ENCODE results near the gene CACNA1H. TPM values are rescaled to one million over a fixed set of nuclear protein-coding genes. Genes with fewer than 3 reads are reported as not detected.

CACNA1H gene
- polyA plus RNA-seq, 5 donors: 3.1 to 9.3 (median 4.7) TPM

DNA sequence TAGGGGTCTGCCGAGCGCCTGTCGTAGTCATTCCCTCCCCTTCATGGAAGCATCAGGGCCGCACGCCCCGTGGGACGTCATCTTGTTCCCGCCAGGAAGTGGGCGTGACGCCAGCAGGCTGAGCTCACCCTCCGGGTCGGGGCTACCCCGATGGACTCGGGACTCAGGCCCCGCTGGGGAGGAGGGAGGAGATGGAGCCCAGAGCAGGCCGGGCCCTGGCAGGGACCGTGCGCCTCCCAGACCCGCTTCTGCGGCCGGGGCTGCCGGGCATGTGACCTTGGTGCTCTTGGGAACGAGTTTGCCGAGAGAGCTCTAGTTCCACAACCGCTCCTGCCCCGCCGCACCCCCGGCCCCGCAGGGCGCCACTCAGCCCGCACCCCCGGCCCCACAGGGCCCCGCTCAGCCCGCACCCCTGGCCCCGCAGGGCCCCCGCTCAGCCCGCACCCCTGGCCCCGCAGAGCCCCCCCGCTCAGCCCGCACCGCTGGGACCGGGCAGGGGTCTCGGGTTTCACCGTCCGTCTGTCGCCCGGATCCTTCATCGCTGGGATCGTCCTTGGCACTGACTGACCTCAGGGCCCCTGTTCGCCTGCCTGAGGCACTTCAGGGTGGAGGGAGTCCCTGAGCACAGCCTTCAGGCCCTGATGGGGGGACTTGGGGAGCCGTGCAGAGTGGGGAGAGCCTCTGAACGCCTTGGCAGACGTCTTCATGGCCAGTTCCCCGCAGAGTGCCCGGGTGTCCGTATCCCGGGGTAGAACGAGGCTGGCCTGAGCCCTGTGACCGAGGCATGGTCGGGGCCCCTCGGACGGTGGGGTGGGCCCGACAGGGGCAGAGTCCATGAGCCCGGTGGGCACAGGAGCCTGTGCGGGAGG is 5.8 kb downstream of the CACNA1H start:
- no peak for DNase-seq

GRCh38 chr16:1159325-1159972 is 6.5 kb downstream of the CACNA1H start:
- no peak for DNase-seq

- DNase-seq: no peak
Observed at GRCh38 chr16:1159973-1160772, 7.3 kb downstream of the CACNA1H start.

DNA sequence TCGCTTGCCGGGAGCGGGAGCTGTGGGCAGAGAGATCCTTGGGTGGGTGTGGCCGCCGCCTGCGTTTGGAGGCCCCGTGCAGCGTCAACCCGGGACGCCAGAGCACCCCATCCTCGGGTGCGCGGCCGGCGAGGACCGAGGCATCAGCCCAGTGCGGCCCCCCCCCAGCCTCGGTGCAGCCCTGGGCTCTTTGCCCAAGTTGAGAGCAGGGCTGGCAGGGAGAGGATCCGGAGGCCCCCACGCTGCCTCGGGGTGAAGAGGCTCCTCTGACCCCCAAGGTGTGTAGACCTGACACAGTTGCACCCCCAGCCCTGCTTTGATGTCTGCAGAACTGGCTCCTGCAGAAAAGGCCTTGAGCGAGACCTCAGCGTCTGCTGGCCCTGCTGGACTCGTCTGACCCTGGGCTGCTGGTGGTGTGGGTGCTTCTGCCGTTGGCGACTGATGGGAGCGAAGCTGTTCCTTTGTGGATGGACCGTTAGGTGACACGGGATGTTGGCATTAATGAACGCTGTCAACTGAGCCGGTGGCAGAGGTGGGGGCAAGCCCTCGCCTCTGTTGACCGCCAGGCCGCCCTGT is 8.0 kb downstream of the CACNA1H start:
- no peak for DNase-seq

DNA sequence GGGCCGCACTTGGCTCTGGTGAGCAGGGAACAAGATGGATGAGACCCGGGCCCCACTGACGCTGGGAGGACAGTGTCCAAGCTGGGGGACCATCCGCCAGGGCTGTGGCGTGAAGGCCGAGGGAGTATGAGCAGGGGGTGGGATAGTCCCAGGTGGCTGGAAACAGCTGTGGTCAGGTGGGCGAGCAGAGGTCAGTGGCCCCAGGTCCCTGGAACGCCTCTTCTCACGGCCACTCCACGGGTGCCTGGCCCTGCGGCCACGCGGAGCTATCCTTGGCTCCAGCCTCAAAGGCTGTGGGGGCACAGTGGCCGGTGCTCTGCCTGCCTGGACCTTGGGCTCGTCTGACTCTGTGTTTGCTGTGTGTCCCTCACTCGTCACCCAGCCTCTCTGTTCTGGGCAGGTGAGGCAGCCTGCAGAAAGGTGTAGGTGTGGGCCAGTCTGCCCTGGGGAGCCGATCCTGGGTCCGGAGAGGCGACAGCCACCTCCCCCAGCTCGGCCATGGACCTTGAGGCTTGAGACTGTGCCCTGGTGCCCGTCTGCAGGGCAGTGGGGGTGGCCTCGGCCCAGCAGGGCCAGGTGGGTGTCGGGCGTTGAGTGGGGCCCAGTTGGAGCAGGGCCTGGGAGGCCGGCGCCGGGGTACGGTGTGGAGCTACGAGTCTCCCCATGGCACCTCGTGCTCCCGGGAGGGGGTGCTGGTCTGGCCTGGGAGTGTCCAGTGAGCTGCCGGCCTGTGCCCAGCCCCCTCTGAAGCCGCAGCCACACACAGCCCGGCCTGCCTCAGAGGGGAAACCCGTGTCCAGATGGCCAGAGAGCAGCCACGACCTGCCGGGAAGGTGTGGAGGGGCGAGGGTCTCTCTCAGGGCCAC is 10.0 kb downstream of the CACNA1H start:
- DNase-seq: no peak

GRCh38 chr16:1163567-1164055 is 10.7 kb downstream of the CACNA1H start:
- no peak for DNase-seq

GRCh38 chr16:1164382-1164781 is 11.5 kb downstream of the CACNA1H start:
- no peak for DNase-seq

DNA sequence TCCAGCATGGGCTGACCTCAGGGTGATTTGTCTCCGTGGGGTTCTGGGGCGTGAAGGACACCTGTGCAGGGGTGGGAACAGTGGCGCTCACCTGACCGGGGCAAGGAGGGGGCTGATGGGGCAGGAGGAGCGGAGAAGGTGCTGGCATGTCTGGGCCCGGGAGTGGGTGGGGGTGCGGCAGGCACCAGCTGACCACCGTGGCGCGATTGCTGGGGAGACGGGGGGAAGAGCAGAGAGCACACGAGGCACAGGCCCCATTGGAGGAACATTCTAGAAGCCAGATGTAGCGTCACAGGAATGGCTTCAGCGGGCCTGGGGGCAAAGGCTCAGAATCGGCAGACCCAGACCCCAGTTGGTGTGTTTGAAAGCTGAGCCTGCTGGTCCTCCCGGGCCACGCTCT is 12.1 kb downstream of the CACNA1H start:
- no peak for DNase-seq

DNA sequence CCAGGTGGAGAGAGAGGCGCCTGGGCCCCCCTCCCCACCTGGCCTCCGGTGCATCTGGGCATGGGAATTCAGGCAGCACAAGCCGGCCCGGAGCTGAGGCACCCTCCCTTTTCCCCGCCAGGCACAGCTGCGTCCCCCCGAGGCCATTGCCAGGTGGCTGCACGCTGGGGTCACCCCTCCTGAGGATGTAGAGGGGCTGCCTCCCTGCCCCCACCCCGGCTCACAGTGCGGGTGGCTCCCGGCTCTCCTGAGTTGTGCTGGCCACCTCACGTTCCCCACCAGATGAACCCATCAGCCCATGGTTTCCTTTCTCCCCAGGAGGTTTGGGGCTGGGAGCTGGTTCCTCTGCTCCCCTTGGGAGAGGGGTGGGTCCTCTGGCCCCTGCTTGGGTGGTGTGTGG is 12.6 kb downstream of the CACNA1H start:
- DNase-seq: no peak

DNA sequence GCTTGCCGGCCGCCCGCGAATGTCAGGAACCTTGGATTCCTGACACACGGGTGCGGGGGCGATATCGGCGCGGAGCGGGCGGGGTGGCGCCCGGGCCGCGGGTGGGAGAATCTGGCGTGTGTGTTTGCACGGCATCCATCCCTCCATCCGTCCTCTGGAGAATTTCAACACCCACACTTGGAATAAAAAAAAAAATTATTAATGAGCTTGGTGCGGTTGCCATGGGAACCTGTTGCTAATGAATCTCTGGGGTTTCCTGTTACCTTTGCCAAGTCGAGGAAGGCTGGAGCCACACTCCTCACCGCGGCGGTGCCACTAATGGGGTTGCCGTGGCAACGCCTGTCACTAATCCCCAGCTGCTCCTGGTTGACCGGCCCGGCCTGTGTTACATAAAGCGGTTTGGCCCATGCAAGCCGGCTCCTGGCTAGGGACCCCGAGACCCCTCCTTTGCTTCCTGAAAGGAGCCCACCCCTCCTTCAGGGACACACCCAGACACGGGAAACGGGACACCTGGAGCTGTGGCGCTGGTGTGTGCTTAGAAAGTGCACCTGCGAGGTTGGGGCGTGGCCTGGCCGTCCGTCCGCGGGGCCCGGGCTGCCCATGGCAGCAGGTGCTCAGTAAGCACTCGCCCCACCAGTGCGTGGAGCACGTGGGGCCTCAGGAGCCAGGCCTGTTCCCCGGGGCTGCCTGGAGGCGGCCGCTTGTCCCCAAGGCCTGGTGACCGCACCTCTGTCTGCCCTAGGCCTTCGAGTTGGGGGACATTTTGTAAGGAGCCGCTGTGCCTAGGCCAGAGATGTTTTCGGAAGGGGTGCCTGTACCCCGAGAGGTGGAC is 14.6 kb downstream of the CACNA1H start:
- no peak for DNase-seq

DNA sequence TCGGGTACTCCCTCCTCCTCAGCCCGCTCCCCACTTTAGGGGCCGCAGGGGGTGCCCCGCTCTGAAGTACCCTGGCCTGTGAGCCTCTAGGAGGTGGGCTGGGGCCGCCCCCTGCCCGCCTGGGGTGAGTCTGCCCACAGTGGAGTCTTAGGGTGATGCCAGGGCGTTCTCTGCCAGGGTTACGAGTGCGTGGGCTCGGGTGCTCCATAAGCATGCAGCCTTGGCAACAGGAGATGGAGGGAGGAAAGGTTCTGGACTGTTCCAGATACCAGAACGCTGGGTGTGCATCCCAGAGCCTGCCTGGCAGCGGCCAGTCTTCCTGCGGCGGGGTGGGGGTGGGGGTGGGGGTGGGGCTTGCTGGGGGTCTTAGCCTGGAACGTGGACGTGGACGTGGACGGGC is 15.9 kb downstream of the CACNA1H start:
- DNase-seq: no peak

DNA sequence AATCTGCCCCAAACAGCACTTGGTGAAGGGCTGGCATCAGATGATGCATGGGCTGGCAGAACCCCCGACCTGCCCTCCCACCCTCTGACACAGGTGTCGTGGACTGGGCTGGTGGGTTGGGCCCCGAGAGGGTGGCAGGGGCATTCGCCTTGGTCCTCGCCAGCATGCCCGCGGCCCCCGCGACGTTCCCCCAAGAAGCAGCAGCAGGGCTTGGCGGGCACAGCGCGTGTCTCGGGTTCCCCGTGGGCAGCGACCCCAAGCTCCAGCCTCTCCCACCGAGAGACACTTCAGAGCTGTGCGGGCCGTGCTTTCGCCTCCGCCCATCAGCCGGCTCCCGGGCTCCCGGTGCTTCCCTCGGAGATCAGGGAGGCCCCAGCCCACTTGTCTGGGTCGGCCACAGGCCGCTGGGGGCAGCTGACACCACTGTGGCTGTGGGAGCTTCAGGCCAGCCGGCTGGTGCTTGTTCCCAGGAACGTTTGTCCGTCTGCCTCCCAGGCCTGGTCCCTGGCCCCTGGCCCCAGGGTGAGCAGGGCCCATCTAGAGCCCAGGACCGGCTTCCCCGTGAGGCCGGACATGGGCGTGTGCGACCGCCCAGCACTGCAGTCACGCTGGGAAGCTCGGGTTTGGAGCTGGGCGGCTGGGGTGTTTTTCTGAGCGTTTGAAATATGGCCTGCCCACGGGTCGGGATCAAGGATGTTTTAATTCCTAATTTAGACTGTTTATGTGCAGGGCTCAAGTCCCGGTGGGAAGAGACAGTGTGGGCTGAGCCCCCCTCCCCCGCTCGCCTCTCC is 16.6 kb downstream of the CACNA1H start:
- no peak for DNase-seq

GRCh38 chr16:1170076-1170418 is 17.1 kb downstream of the CACNA1H start:
- no peak for DNase-seq

DNA sequence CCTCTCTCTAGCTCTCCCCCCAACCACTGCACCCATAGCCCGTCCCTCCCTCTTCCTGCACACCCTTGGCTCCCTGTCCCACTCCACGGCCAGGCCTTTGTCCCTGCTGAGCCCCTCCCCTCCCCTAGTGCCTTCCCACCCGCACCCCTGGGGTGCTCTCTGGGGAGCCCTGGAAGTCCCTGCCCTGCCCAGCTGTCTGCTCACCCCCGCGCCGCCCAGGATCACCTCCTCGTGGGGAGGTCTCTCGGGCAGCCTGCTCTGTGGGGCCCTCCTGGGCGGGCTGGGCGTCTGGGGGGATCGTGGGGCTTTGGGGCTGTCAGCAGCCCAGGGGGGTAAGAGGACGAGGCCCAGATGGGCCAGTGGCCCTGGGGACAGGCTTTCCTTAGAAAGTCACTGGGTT is 18.1 kb downstream of the CACNA1H start:
- DNase-seq: no peak

DNA sequence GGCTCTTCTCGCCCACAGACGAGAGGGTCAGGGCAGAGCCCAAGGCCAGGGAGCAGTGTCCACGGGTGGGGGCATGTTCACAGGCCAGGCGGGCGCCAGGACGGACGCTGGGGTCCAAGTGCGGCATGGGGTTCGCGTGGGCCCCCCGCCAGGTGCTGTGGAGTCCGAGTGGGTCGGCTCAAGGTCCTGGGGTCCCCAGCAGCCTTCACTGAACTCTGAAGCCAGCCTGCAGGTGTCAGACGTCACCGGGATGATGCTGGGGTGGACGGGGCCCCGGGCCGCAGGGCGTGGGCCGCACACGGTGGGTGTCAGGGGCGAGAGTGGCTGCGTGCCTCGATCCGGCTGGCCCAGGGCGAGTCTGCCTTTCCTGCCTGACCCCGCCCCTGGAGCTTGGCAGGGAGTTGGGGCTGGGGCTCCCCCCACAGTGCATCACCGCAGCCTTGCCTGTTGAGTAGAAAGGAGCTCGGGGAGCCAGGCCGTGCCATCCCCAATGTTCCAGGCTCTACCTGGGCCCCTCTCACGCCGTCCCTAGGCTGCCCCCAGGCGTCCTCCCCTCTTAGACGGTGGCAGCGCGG is 19.0 kb downstream of the CACNA1H start:
- DNase-seq: no peak

DNA sequence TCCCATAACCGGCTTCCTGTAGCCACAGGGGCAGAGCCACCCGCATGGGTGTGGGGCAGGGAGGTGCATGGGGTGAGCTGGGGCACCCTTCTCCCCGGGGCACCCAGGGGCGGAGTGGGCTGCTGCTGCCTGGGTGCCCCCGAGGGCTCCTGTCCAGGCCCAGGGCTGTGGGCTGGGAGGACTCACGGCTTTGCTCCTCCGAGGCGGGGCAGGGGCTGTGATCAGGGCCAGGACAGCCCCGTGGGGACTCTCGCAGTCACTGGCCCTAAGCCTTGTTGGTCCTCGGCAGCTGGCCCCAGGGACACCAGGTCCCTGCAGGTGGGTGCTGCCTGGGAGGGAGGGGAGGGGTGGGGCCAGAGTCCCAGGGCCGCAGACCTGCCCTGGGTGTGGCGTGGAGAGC is 19.7 kb downstream of the CACNA1H start:
- no peak for DNase-seq

DNA sequence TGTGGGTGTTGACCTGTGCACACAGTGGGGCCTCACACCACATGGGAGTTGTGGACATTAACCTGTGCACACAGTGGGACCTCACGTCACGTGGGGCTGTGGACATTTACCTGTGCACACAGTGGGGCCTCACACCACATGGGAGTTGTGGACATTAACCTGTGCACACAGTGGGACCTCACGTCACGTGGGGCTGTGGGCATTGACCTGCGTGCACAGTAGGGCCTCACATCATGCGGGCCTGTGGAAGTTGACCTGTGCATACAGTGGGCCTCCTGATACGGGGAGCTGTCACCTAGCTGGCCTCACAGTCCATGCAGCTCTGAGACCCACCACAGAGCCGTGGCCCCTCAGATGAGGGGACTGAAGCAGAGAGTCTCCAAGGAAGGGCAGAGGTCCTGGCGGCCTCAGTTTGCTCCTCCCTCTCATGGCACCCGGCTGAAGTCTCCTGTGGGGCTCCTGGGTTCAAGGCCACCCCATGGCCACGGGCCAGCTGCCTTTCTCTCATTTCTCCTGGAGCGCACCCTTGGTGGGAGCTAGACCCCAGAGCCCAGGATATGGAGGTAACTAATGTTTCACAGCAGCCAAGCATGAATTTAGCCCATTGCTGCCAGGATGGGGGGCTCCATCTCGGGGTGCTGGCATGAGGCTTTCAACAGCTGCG is 21.0 kb downstream of the CACNA1H start:
- DNase-seq: no peak

Data from right lung (tissue), 5 donors.